ENCODE data around the gene CEP72.
"Not testable (repeated sequence)": the region's sequence is repeated elsewhere in the genome, so short reads cannot be mapped to it uniquely, and the experiment has no call there.

Gene CEP72

DNA sequence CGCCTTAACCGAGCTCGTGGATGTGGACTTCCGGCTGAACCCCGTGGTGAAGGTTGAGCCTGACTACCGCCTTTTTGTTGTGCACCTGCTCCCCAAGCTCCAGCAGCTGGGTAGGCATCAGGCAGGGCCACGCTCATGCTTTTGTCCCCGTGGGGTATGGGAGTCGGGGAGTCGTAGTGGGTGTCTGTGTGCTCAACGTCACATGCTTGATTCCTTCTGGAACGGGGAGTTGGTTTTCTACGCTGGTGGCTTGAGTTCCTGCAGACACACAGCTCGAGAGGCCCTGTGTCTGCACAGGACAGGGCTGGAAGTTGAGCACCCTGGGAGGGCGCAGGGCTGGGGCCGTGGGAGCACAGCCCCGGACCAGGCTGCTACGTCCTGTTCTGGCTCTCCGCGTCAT is 8.0 kb downstream of the CEP72 start:
- no peak for DNase-seq

DNA sequence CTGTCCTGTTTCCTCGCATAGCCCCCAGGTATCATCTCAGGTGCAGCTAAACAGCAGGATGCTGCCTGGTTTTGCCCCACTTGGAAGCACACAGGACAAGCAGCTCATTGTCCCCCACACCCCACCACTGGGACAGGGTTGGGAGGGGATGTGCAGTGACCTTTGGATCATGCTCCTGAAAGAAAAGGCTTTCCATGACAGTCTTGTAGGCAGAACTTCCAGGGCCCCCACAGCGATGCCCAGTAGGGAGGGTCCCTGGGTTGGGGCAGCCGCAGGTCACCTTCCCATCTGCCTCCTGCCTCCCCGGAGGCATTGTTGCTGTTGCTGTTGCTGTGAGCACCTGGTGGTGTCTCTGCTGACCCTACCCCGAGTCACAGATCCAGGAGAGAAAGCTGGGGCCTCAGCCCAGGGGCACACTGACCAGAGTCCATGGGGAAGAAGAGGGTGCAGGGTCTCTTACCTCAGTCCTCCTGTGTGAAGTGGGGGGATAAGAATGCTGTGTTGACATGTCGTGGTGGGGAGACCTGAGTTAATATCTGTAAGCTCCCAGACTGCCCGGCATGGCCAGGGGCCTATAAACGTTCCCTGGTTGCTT is 8.5 kb downstream of the CEP72 start:
- no peak for DNase-seq

DNA sequence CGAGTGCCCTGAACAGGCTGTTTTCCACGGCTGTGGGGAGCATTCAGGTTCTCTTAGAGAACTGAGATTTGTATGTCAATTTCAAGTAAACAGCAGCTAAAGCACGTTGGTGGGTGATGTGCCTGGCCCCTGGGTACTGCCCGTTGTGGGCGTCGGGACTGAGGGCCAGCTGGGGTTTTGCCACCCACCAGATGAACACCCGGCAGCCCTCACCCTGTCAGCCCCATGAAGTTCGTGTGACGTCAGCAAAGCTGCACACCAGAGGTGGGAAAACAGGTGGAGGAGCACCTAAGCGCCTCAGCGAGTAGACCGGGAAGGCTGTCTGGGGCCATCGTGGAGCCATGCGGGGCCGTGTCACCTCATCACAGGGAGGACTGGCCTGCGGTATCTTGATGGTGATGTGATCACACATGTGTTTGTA is 9.2 kb downstream of the CEP72 start:
- DNase-seq, result no peak

DNA sequence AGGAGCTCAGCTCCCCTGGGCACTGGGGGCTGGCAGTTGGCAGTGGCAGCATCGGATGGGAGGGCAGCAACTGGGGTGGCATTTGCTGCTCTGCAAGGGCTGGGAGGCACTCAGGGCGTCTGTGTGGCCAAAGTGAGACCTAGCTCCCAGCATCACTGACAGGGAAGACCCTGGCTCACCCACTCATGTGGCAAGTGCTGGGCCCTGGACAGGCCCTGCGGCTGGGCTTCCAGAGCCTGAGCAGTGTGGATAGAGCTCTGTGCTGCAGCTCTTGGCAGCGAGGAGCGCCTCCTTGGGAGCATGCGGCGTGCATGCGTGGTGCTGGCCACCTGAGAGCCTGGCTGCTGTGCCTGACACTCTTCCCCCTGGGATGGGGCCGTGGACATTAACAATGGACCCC is 10.2 kb downstream of the CEP72 start:
- no peak for DNase-seq

DNA sequence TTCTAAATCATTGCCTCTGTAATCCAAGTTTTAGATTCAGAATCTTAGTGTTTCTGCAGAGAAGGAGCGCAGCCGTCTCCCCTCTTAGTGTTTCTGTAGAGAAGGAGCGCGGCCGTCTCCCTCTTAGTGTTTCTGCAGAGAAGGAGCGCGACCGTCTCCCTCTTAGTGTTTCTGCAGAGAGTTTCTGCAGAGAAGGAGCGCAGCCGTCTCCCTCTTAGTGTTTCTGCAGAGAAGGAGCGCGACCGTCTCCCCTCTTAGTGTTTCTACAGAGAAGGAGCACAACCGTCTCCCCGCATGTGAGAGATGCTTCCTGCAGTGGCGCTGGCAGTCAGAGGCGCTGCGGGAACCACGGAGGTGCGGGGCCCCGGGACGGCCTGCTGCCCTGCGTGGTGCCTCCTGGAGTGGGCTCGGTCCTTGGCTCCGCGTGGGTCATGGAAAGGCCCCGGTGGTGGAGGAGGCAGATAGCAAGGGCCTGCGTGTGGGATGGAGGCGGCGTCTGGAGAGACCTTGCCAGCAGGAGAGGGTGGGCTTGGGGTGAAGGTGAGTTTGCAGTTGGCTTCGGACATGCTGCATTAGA is 10.9 kb downstream of the CEP72 start:
- no peak for DNase-seq

DNA sequence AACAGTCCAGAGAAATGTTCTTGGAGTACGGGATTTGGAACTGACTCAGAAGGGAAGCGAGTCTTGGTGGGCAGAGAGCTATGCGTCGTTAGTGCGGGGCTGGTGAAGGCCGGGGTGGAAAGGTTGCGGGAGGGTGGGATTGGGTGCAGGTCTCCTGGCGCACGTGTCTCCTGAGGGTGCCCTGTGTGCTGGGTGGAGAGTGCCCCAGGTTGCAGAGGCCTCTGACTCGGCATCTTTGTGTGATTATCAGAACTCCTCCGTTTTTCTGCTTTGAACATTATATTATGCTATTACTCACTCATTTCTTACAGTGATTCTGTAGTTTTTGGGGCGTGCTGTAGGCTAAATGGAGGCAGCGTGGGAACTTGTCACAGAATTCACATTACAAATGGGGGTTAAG is 11.4 kb downstream of the CEP72 start:
- no peak for DNase-seq

DNA sequence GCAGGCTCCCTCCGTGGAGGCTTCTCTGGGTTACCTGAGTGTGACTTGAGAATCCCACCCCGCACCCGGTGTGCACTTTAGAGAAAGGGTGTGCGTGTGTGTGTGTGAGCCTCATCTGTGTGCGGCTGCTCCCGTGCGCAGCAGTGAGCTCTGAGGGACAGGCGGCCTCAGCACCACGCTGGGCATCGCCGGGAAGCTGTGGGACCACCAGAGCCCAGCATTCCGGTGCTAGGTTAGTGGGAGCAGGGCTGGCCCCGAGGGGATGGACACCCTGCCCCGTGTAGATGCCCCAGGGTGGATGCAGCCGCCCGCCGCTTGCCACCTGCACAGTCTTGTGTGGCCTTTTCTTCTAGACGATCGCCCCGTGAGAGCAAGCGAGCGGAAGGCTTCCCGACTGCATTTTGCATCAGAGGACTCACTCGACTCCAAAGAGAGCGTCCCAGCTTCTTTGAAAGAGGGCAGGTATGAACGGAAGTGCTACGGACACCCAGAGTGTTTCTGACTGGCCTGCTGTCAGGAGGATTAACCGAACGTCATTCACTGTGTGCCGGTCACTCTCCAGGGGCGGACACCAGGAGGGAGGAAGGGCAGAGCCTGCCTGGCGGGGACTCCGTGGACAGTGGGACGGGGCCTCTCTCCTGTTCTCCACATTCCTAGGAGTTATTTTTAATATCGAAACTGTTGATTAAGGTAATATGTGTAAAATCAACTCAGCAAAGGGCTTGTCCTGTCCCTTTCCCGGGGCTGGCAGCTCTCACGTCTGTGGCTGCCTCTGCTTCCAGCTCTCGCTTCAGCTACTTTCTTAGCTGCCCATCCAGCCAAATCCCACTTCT is 12.2 kb downstream of the CEP72 start:
- no peak for DNase-seq

DNA sequence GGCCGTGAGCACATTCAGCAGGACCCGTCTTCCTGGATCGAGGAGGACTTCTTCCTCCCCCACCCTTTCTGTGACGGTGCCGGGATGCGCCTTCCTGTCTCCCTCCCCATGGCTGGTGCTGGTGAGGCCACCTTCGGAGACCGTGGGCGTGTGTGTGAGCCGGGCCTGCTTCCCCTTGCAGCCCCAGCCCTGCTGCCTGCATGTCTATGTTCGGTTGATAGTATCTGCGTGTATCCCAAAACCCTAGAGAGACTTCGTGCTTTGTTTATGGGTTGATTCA is 12.8 kb downstream of the CEP72 start:
- DNase-seq, result no peak

DNA sequence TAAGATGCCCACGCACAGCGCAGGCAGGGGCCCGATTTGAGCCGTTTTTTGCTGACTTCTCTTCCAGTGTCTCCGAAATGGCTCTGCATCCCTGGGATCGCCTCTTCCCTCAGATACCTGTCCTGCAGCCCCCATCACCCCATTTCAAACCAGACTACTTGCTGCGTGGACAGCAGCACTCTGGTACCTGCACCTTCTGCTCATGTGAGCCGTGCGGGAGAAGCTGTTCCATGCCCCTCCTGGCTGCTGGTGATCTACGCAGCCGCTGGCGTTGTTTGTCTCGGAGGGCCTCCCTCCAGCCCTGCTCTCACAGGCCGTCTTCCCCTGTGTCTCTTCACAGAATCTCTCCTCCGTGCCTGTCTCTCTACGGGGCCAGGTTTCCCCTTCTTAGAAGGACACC is 13.4 kb downstream of the CEP72 start:
- no peak for DNase-seq

DNA sequence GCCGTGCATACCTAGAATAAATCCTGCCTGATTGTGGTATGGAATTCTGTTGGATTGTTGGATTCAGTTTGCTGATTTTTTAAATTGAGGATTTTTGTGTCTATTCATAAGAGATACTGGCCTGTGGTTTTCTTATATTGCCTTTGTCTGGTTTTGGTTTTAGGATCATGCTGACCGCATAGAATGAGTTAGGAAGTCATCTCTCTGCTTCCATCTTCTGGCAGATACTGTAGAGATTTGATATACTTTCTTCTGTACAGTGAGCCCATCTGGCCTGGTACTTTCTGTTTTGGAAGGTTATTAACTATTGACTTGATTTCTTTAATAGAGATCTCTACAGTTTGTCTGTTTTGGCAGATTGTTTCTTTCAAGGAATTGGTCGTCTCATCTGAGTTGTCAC is 14.7 kb downstream of the CEP72 start:
- DNase-seq, result no peak

DNA sequence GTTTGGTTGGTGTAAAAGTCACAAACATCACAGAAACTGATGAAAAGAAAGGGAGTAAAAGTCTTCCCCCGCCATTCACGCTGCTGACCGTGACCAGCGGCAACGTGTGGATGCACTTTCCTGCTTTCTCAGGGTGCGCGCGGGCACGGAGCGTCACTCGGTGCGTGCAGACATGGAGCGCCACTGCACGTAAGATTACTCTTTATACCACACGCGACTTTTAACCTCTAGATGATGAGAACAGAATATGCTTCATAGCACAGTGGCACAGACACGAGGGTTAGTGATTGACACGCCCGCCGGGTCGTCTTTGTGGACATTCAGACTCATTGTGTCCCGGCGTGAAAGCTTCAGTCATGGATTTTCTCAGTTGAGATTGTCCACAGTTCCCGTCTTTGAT is 15.7 kb downstream of the CEP72 start:
- no peak for DNase-seq

DNA sequence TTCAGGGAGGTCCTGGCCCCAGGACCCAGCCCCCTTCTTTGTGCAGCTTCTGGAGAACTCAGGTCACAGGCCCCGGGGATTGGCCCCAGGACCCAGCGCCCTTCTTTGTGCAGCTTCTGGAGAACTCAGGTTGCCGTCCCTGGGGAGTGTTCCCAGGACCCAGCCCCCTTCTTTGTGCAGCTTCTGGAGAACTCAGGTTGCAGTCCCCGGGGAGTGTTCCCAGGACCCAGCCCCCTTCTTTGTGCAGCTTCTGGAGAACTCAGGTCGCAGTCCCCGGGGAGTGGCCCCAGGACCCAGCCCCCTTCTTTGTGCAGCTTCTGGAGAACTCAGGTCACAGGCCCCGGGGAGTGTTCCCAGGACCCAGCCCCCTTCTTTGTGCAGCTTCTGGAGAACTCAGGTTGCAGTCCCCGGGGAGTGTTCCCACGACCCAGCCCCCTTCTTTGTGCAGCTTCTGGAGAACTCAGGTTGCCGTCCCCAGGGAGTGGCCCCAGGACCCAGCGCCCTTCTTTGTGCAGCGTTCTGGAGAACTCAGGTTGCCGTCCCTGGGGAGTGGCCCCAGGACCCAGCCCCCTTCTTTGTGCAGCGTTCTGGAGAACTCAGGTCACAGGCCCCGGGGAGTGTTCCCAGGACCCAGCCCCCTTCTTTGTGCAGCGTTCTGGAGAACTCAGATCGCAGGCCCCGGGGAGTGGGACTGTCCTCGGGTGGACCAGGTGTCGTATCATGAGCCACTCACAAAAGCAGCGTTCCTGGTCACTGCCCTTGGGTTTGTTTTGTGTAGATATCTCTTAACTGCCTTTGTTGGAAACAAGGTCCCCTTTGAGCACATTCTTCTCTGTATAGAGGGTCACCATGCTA is 16.4 kb downstream of the CEP72 start:
- not testable (repeated sequence) for DNase-seq

DNA sequence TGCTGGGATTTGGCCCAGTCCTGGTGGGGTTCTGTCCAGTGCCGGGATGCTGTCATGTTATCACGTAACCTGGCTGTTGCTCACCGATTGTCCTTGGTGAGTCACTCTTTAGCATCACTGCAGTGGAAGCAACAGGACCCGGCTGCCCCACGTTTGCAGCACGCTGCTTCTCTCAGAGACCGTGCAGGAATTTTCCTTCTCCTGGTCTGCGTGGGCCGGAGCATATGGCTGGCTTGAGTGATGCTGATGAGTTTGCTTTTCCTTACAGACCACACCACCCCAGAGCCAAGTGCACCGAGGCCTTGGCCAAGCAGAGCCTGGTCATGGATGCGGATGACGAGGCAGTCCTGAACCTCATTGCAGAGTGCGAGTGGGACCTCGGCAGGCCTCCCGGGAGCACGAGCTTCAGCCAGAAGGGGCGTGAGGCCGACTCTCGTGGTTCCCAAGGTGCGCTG is 21.4 kb downstream of the CEP72 start:
- no peak for DNase-seq

DNA sequence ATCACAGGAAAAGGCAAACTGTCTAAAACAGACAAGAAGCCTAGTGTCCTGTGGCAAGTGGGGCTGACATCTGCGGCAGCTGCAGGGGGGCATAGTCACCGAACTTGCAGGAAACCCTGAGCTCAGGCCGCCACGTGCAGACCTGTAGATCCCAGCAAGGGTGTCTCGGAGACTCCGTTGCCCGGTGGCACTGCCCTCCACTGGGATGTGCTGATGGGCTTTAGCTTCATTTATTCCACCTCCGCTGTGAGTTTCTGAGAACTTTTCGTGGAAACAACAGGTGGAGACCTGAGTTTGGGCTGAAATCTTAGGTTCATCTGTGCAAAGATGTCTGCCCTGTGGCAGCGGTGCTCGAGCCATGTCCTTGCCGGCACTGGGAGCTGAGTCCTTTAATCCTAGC is 22.1 kb downstream of the CEP72 start:
- DNase-seq, result no peak

DNA sequence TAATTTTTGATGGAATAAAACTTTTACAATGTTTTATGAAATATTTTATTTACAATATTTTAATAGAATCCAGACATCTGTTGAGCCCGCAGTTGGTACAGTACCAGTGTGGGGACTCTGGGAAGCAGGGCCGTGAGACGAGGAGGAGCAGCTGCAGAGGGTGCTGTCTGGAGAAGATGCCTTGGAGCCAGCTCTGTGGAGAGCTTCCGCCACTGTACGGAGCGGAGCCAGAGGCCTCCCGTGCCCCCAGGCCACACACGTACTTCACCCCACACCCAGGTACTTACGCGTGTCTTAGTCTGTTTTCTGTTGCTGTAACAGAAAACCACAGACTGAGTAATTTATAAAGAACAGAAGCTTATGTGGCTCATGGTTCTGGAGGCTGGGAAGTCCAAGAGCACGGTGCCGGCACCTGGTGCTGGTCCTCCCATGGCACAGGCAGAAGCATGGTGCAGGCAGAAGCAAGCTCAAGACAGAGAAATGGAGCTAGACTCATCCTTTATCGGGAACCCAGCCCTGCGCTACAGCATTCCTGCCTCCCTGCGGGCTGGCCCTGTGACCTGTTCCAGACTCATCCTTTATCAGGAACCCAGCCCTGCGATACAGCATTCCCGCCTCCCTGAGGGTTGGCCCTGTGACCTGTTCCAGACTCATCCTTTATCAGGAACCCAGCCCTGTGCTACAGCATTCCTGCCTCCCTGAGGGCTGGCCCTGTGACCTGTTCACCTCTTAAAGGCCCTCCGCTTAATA is 23.3 kb downstream of the CEP72 start:
- DNase-seq, result no peak

DNA sequence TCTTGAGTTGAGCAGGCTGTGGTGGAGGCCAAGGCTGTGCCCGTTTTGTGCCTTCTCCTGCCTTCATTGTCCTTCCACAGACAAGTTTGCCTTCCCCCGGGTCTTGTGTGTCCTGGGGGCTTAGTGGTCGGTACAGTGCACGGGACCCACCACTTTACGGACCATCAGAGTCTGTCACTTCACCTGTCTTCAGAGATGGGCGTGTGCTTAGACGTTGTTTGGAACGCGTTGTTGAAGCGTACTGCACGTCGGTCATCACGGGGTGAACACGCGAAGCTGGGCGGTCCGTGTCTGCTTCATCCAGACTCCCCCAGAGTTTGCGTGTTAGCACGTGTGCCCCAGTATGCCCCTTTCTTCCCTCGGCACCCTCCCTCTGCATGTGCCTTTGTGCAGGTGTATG is 24.8 kb downstream of the CEP72 start:
- DNase-seq, result no peak

DNA sequence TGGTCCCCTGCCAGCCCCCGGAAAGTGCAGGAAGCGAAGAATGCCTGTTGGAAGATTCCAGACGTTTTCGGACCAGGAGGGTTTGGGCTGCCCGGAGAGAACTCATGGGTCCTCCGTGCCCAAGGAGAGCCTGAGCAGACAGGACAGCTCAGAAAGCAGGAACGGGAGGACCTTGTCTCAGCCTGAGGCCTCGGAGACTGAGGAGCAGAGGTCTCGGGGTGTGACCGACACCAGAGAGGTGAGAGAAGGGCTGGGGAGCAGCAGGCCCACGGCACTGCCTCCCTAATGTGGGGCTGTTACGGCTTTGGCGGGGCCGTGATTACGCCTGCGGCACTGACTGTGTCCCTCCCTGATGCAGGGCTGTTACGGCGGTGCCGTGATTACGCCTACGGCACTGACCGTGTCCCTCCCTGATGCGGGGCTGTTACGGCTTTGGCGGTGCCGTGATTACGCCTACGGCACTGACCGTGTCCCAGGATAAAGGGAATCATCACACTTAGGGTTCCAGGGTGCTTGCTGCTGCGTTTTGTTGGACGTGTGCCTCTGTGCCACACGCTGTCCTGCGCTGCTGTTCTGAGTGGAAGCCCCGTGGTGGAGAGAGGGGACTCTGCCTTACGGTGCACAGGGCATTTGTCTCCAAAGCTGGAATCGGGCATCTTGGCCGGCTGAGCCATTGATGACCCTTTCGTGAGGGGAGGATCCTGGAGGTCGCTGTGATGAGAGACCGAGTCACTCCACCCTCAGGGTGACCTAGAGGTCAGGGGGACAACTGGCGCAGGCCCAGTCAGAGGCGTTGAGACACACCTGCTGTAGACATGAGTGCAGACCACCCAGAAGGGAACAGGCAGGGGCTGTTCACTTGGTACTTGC is 25.7 kb downstream of the CEP72 start:
- no peak for DNase-seq

DNA sequence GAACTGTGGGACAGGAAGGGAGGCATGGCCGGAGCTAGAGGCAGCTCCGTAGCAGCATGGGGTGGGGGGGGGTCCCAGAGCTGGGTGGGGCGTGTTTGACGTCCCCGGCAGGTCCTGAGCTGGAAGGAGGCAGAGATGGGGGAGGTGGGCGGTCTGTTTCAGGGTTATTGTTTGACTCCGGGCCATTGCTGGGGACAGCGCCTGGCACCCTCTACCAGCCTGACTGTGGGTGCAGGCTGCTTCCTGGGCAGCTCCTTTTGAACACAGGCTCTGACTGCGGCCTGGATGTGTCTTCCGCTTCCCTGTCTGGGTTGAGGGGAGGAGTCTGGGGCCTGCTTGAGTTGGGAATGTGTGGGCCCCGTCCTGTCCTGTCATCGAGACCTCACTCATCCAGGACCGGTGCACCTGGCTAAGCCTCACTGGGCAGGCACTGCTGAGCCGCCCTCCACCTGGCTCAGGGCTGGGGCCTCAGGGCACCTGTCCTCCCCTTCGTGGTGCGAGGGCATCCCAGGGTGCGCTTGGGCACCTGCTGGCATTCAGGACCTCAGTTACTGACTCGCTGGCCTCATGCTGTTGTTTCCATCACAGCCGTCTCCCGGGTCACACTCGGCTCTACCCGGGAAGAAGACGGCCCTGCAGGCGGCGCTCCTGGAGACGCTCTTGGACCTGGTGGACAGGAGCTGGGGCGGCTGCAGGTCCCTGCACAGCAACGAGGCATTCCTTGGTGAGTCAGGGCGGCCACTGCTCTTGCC is 26.5 kb downstream of the CEP72 start:
- no peak for DNase-seq

DNA sequence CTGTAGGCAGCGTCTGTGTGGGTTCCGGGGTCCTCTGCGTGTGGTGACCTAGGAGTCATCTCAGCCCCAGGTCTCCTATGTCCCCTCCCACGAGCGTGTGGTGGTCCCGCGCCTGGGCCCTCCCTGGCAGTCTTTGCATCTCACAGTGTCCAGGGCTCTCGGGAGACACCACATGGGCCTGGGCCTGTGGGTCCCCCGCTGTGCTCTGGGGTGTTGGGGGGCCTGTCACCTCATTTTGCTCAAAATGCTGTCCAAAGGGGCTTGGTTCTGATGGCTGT is 27.1 kb downstream of the CEP72 start:
- DNase-seq, result no peak

DNA sequence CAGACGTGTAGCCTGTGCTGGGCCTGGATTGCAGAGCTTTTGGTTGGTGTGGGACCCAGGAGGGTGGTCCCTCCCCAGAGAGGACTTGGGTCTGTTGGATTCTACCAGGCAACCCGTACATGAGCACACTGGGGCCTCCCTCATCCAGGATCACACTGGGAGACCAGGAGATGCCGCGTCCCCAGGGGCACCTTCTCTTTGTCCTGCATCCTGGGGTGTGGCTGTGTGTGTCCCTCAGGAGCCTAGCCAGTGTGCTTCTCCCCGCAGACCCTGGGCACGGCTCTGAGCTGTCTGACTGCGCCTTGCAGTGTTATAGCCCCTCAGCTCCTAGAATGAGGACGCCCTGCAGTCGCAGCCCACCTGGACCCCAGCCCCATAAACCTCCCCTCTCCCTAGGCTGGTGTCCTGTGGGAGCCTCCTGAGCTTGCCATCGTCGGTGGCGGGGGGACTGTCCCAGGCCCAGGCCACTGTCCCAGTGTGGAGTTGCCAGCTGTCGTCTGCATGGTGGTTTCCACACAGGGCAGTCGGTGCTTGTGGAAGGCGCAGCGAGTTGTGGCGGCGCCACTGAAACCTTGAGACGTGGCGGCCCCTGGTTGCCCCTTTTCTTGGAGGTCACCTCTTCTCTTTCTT is 27.6 kb downstream of the CEP72 start:
- no peak for DNase-seq

All from cerebellar nuclear complex (tissue), 1 donor.